GM15510 (cell line): ENCODE data around the gene IRF2.

Experiments used
- POLR2A ChIP-seq: IDR thresholded peaks from 3 replicates; pipeline ENCODE4 v1.6.1; 2011; ENCODE audit warnings: borderline replicate concordance; ENCODE audit not compliant: insufficient read length; ENCODE audit errors: extremely low read depth

The IRF2 gene

DNA sequence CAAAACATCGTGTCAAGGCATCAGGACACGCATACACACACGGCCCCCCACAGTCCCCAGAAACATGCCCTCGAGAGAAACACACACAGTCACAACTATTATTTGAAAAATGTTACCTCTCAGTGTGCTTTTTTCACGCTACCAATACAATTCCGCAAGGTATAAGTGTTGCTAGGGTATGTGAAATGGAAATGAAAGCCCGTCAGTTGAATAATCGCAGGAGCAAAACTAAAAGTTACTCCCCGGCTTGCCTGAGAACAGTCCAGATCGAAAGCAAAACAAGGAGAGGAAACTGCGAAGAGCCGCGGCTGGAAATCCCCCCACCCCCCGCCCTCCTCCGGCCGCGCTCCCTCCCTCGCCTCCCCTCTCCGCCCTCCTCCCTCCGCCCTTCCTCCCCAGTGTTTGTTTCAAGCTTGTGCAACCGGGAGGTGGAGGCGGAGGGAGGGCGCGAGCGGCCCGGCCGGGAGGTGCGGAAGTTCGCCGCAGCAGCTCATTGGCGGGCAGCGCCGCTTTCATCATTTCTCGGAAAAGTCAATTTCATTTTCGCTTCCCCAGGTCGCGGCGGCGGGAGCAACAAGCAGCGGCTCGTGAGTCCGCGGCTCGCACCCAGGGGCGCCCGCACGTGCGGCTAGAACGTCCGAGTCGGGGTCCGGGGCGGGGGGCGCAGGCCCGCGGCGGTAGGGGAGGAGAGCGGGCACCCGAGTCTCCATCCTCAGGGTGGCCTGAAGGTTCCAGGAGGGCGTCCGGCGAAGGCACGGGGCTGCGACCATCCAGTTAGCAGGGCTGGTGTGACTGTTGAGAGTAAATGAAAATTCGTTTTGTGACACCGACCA is at the start of gene IRF2:
TSS of gene IRF2 (minus strand) at position 288 of the 833 bp plus-strand sequence. CDS start 45,486 bp downstream, outside the sequence.
- peak; percentile 74 for TF ChIP-seq POLR2A

DNA sequence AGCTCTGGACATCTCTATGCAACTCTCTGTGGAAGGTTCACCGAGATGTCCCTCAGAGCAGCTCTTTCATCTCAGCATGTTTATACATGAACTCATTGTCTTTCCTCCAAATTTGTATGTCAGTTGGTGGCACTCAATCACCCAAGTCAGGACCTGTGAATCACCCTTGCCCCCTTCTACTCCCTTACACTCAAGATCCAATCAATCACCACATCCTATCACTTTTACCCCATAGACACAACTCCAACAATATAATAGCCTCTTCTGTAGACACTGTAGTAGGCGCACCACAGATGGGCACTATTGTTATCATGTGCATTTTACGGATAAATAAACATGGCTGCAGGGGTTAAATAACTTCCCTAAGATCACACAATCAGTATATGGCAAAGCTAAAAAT is 41.3 kb upstream of the IRF2 start:
- no peak for TF ChIP-seq POLR2A

DNA sequence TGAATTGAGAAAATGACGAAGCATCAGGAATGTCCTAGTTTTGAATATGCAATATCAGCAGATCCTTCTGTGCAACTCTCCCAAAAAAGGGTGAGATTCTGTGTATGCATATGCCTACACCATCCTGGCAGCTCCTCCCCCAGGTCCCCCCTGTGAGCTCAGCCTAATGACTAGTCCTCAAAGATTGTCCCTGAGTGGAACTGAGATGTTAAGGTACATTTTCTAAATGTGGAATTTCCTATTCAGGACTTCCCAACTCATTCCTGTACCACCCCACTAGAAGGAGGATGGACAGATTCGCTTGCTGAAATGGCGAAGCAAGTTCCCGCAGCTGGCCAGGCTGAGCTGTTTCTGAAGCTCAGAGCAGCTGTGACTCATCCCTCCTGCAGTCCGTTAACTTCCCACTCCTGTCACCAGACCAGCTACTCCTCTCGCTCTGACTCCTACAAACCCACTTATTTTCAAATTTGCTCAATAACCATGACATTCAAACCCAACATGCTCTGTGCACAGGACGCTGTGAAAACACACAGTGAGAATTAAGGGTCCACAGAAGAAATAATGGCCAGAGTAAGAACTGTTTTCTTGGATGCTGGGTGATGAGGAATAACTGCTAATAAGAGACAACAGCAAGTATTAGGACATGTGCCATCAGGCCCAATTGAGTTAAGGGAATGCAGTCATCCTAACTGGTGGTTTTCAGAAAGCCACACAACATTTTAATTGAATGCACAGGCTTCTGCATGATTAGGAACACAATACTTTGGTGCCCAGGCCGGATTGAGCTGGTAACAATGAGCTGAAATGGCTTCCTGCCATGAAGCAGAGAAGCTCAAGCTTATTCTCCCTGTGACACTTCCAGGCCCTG is 40.0 kb upstream of the IRF2 start:
- no peak for TF ChIP-seq POLR2A

DNA sequence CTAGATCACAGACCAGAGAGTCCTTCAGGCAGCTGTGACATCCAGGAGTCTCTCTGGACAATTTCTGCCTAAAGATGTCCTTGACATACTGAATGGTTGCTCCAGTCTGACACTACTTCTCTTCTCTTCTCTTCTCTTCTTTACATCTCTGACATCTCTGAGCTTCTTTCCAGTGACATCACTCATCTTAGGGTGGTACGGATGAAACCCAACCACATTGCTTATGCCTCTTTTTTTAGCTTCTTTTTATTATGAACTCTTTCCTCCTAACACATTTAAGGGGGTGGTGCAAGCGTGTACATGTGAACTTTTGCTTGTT is 39.4 kb upstream of the IRF2 start:
- no peak for TF ChIP-seq POLR2A

- TF ChIP-seq POLR2A, result no peak
Measured at GRCh38 chr4:184511156-184511555, 36.8 kb upstream of the IRF2 start.

DNA sequence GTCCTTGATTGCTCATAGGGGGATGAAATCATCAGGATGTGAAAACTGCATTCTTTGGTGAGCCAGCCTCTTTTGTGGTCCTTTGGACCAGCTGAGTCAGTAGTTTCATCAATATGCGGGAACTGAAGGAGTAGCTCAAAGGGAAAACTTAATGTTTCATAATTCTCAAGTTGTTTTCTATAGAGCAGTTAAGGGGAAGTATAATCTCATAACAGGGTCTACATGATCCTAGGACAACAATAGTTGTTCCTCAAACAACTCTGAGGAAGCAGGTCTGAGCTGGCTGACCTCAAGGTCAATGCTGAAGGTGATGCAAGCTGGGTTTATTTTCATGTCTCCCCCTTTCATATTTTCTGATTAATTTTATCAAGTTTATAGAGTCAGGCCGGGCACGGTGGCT is 36.1 kb upstream of the IRF2 start:
- no peak for TF ChIP-seq POLR2A

- no peak for TF ChIP-seq POLR2A
Measured at GRCh38 chr4:184506527-184507121, 32.3 kb upstream of the IRF2 start.

DNA sequence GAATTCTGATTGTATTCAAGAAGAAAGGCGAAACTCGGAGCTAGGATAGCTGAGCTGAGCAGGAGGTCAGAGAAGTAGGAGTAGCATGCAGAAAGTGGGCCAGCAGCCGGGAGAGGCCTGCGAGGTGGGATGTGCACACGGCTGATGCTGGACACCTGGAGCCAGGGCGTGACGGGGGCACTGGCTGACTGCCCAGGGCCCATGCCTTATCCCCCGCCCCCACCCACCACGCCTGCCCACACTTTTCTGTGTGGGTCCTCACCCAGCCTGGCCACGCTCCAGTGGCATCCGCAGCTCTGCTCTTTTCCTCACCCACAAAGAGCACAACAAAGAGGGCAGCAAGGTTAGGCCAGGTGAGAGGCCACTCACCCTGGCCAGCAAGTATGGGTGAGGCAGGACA is 30.0 kb upstream of the IRF2 start:
- TF ChIP-seq POLR2A, result no peak

- no peak for TF ChIP-seq POLR2A
Measured at GRCh38 chr4:184503869-184504300, 29.5 kb upstream of the IRF2 start.

GRCh38 chr4:184500748-184501589 is 26.6 kb upstream of the IRF2 start:
- no peak for TF ChIP-seq POLR2A

GRCh38 chr4:184499996-184500395 is 25.6 kb upstream of the IRF2 start:
- TF ChIP-seq POLR2A, result no peak

GRCh38 chr4:184498598-184498997 is 24.2 kb upstream of the IRF2 start:
- TF ChIP-seq POLR2A, result no peak

GRCh38 chr4:184489771-184490170 is 15.4 kb upstream of the IRF2 start:
- no peak for TF ChIP-seq POLR2A

DNA sequence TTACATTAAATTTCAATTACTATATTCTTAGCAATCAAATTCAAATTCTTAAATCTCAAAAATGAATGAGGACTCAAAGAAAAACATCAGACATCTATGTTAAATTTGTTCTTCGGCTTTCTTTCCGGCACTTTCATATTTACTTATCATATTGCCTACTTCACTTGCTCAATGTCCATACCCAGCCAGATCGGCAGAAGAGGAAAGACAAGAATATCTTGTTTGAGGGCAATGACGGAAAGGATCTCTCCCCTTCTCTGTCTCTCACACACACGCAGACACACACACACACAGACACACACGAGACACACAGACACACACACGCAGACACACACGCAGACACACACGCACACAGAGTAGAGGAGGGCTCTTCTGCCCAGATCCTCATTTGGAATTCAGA is 13.2 kb upstream of the IRF2 start:
- no peak for TF ChIP-seq POLR2A
